Ovary (tissue), 9 donors: ENCODE measurements around the gene ADSL. TPM values are rescaled to one million over a fixed set of nuclear protein-coding genes. Genes with fewer than 3 reads are reported as not detected.

ENCODE experiments used
- DNase-seq, 5 donors: peaks; one replicate each; pipeline ENCODE4 v3.0.0-alpha.2; 2019 to 2020
- H3K27ac ChIP-seq, 2 donors: fragments of 200-600 bp; one replicate each; pipeline versions ENCODE4 v1.5.1 to v1.8.0; 2019 to 2022
- H3K27me3 ChIP-seq: fragments of 200-600 bp; one replicate; pipeline ENCODE4 v1.8.0; 2022
- H3K36me3 ChIP-seq: fragments of 200-600 bp; sonication (generic); one replicate; pipeline ENCODE4 v1.5.1; 2019
- H3K4me1 ChIP-seq: one replicate; pipeline ENCODE4 v1.8.1; 2013; ENCODE audit warnings: mild to moderate bottlenecking, moderate library complexity; ENCODE audit not compliant: insufficient read depth
- H3K4me3 ChIP-seq: fragments of 200-600 bp; sonication (generic); one replicate; pipeline ENCODE4 v1.5.1; 2017
- H3K9me3 ChIP-seq, 2 donors: fragments of 200-600 bp in 1 of 2; sonication (generic) in 1 of 2; one replicate each; pipeline versions ENCODE4 v1.5.1 to v1.8.1; 2013 to 2019; ENCODE audit warnings: mild to moderate bottlenecking in 1 of 2, moderate library complexity in 1 of 2
- CTCF ChIP-seq, 3 donors: fragments of 450-650 bp in 2 of 3; fragments of 200-600 bp in 1 of 3; IDR thresholded peaks; one replicate each; pipeline versions ENCODE4 v1.5.1 to v1.8.0; 2016 to 2022; ENCODE audit warnings: antibody characterized with exemption in 3 of 3, mild to moderate bottlenecking in 1 of 3
- EP300 ChIP-seq: sonication (generic); formaldehyde crosslinking; IDR thresholded peaks from one replicate; pipeline ENCODE4 v1.6.1; 2017; ENCODE audit warnings: antibody characterized with exemption
- POLR2A ChIP-seq: fragments of 450-650 bp; IDR thresholded peaks from one replicate; pipeline ENCODE4 v1.6.1; 2017; ENCODE audit warnings: antibody characterized with exemption, mild to moderate bottlenecking, moderate library complexity
- WGBS, 3 donors: extraction: QIAGEN DNeasy Blood & Tissue Kit in 1 of 3; methylation state at CpG; one replicate each; pipeline versions ENCODE4 v1.1.5 to v1.1.7; 2013 to 2017; 5-methylcytosine and 5-hydroxymethylcytosine counted together
- intact Hi-C, 4 donors: fragments of 100-400 bp; cut with DNase I; formaldehyde crosslinking; loops; one replicate each; pipeline versions ENCODE4 v1.11.0 to v1.15.1; 2022 to 2023
- polyA plus RNA-seq, 2 donors: library from polyadenylated mRNA; stranded (reverse); fragments of 200-250 nt in 1 of 2; fragments of 350-450 nt in 1 of 2; fragmentation: Illumina TruSeq in 1 of 2; extraction: RNeasy Lipid Tissue Mini Kit (QIAGEN cat#74804) in 1 of 2; gene quantifications; one replicate each; pipeline ENCODE4 v1.2.3, GENCODE V29; 2013 to 2014
- total RNA-seq, 7 donors: library from RNA; depleted of rRNA in 2 of 7; stranded (reverse); fragments of >200 nt in 2 of 7; fragmentation: NEBNext Ultra II Directional in 3 of 7; extraction: Animal tissue kit (Norgen Biotek cat#: 25700) in 3 of 7; gene quantifications; one replicate each; pipeline versions ENCODE4 v1.1.0 to v1.2.4, GENCODE V29; 2016 to 2023
- donor health status: DM: no; HTN: no; CAD: no; lungs with moderate emphysema.
- donor health status: DM: no; HTN: no; CAD: no.
- donor health status: Bipolar disorder and iron deficiency.
- donor health status: DM: yes; HTN: yes; CAD: no.
- donor health status: DM: no; HTN: no; CAD: no.
- donor health status: DM: yes; HTN: yes; CAD: no.

ADSL gene
- total and polyA plus RNA-seq, 9 donors, result 45.1 to 63.5 (median 49.7) TPM

GRCh38 chr22:40332319-40332781, 13.9 kb upstream of the ADSL start:
- Histone ChIP-seq H3K4me1 (peaks cover 2% of the 10 kb centered on the region), H3K4me3 (no peak overlapping the region), H3K36me3 (no peaks in the 10 kb centered on the region), H3K27ac (no peak overlapping the region), H3K9me3 (no peaks in the 10 kb centered on the region), H3K27me3 (no peaks in the 10 kb centered on the region)
- TF ChIP-seq CTCF (IDR thresholded peaks at IDR 0.05) (no peak), POLR2A (no peak), EP300 (no peak)
- DNase-seq, result no peak
- WGBS, 3 donors, result 19 to 43% (median 37%) methylated on average over 9 of the region's 9 CpGs
- intact Hi-C loops, result no loop called here

GRCh38 chr22:40334060-40334459, 12.2 kb upstream of the ADSL start:
- H3K36me3 ChIP-seq, result no peaks in the 10 kb centered on the region
- peaks cover 2% of the 10 kb centered on the region for H3K4me1 ChIP-seq
- no peak overlapping the region for H3K27ac ChIP-seq
- intact Hi-C loops, result no loop called here
- no peaks in the 10 kb centered on the region for H3K9me3 ChIP-seq
- no peak for DNase-seq
- TF ChIP-seq POLR2A, result no peak
- no peak for TF ChIP-seq CTCF (IDR thresholded peaks at IDR 0.05)
- TF ChIP-seq EP300, result no peak
- H3K27me3 ChIP-seq, result no peaks in the 10 kb centered on the region
- WGBS, 3 donors, result 71 to 85% (median 80%) methylated on average over 2 of the region's 2 CpGs
- H3K4me3 ChIP-seq, result no peak overlapping the region

GRCh38 chr22:40334899-40335298, 11.4 kb upstream of the ADSL start:
- TF ChIP-seq POLR2A (no peak), CTCF (IDR thresholded peaks at IDR 0.05) (no peak), EP300 (no peak)
- H3K4me3 ChIP-seq, result no peak overlapping the region
- H3K9me3 ChIP-seq, result no peaks in the 10 kb centered on the region
- DNase-seq, result no peak
- H3K36me3 ChIP-seq, result no peaks in the 10 kb centered on the region
- 40 to 71% (median 44%) methylated on average over 2 of the region's 2 CpGs for WGBS, 3 donors
- peaks cover 2% of the 10 kb centered on the region for H3K4me1 ChIP-seq
- no peaks in the 10 kb centered on the region for H3K27me3 ChIP-seq
- intact Hi-C loops, result no loop called here
- no peak overlapping the region for H3K27ac ChIP-seq

GRCh38 chr22:40335358-40335757, 10.9 kb upstream of the ADSL start:
- H3K4me3 ChIP-seq, result no peak overlapping the region
- TF ChIP-seq POLR2A, result no peak
- no peak for TF ChIP-seq CTCF (IDR thresholded peaks at IDR 0.05)
- TF ChIP-seq EP300, result no peak
- 24 to 43% (median 40%) methylated on average over 2 of the region's 2 CpGs for WGBS, 3 donors
- H3K4me1 ChIP-seq, result peaks cover 2% of the 10 kb centered on the region
- no peaks in the 10 kb centered on the region for H3K9me3 ChIP-seq
- no peaks in the 10 kb centered on the region for H3K36me3 ChIP-seq
- no peaks in the 10 kb centered on the region for H3K27me3 ChIP-seq
- DNase-seq, result no peak
- intact Hi-C loops, result no loop called here
- no peak overlapping the region for H3K27ac ChIP-seq
